ENCODE data around the gene RNF8.
A peak's percentile ranks its signal among the peaks of the same experiment; 100 is the strongest.

Gene RNF8

GRCh38 chr6:37353761-37354525, at the start of gene RNF8:
TSS of gene RNF8 (plus strand) at chr6:37353983. CDS start at chr6:37354165, 182 bp downstream.
- peak; percentile 83 for DNase-seq
- H3K27ac ChIP-seq (ENCODE audit: low read length): no peak within 1 kb of the TSS
- TF ChIP-seq EZH2 (optimal IDR thresholded peaks at IDR 0.05; ENCODE audit: low read depth, low read length) (no peak), CTCF (IDR thresholded peaks at IDR 0.05; ENCODE audit: low read length) (no peak), EZH2phosphoT487 (IDR thresholded peaks at IDR 0.05; ENCODE audit: low read length) (no peak)

GRCh38 chr6:37304766-37305165, 49.0 kb upstream of the RNF8 start:
- H3K4me1 ChIP-seq (ENCODE audit: low read length): peaks cover 44% of the 10 kb centered on the region

More at GRCh38 chr6:37353761-37354525, at the start of gene RNF8:
- Histone ChIP-seq H3F3A (ENCODE audit: insufficient read depth, low read length) (no peaks in the 10 kb centered on the region), H2AFZ (ENCODE audit: low read length) (peak within 1 kb of the TSS; percentile 98), H3K36me3 (replicated peaks; ENCODE audit: insufficient read depth, low read length) (no peaks in the 10 kb centered on the region), H4K20me1 (ENCODE audit: insufficient read depth, low read length) (no peaks in the 10 kb centered on the region), H3K4me2 (ENCODE audit: low read depth, low read length) (peak within 1 kb of the TSS; percentile 93), H3K79me2 (ENCODE audit: low read length) (peaks cover 46% of the 10 kb centered on the region), H3K9ac (ENCODE audit: low read length) (peak within 1 kb of the TSS; percentile 76), H3K9me2 (replicated peaks; ENCODE audit: insufficient read depth, low read length) (no peaks in the 10 kb centered on the region), H3K4me3 (ENCODE audit: low read length) (peak within 1 kb of the TSS; percentile 93), H3K9me3 (replicated peaks; ENCODE audit: insufficient read depth, low read length) (no peaks in the 10 kb centered on the region), H3K4me1 (ENCODE audit: low read length) (no peaks in the 10 kb centered on the region), H3K27me3 (replicated peaks; ENCODE audit: insufficient read depth, low read length) (no peaks in the 10 kb centered on the region)

GRCh38 chr6:37305841-37306425, 47.9 kb upstream of the RNF8 start:
- Histone ChIP-seq H3K9me3 (replicated peaks; ENCODE audit: insufficient read depth, low read length) (no peaks in the 10 kb centered on the region), H3K9me2 (replicated peaks; ENCODE audit: insufficient read depth, low read length) (no peaks in the 10 kb centered on the region), H3F3A (ENCODE audit: insufficient read depth, low read length) (peaks cover 13% of the 10 kb centered on the region), H3K4me3 (ENCODE audit: low read length) (no peak overlapping the region), H3K27me3 (replicated peaks; ENCODE audit: insufficient read depth, low read length) (no peaks in the 10 kb centered on the region), H3K9ac (ENCODE audit: low read length) (peak overlapping the region; percentile 27; the same call in 1 of the 2 replicates), H4K20me1 (ENCODE audit: insufficient read depth, low read length) (no peaks in the 10 kb centered on the region), H3K36me3 (replicated peaks; ENCODE audit: insufficient read depth, low read length) (no peaks in the 10 kb centered on the region), H2AFZ (ENCODE audit: low read length) (no peak overlapping the region), H3K4me2 (ENCODE audit: low read depth, low read length) (peak overlapping the region; percentile 42), H3K4me1 (ENCODE audit: low read length) (peaks cover 46% of the 10 kb centered on the region), H3K27ac (ENCODE audit: low read length) (peak overlapping the region; percentile 84), H3K79me2 (ENCODE audit: low read length) (no peaks in the 10 kb centered on the region)
- DNase-seq: peak; percentile 58
- TF ChIP-seq CTCF (IDR thresholded peaks at IDR 0.05; ENCODE audit: low read length) (no peak), EZH2phosphoT487 (IDR thresholded peaks at IDR 0.05; ENCODE audit: low read length) (no peak), EZH2 (optimal IDR thresholded peaks at IDR 0.05; ENCODE audit: low read depth, low read length) (no peak)

More at GRCh38 chr6:37304766-37305165, 49.0 kb upstream of the RNF8 start:
- TF ChIP-seq CTCF (IDR thresholded peaks at IDR 0.05; ENCODE audit: low read length): no peak
- no peak for TF ChIP-seq EZH2 (optimal IDR thresholded peaks at IDR 0.05; ENCODE audit: low read depth, low read length)
- no peak for TF ChIP-seq EZH2phosphoT487 (IDR thresholded peaks at IDR 0.05; ENCODE audit: low read length)
- DNase-seq: no peak
- no peak overlapping the region for H3K4me2 ChIP-seq (ENCODE audit: low read depth, low read length)
- no peaks in the 10 kb centered on the region for H3K79me2 ChIP-seq (ENCODE audit: low read length)
- H3K27me3 ChIP-seq (replicated peaks; ENCODE audit: insufficient read depth, low read length): no peaks in the 10 kb centered on the region
- H3F3A ChIP-seq (ENCODE audit: insufficient read depth, low read length): peaks cover 13% of the 10 kb centered on the region
- H3K9ac ChIP-seq (ENCODE audit: low read length): no peak overlapping the region
- no peaks in the 10 kb centered on the region for H3K9me3 ChIP-seq (replicated peaks; ENCODE audit: insufficient read depth, low read length)
- no peaks in the 10 kb centered on the region for H4K20me1 ChIP-seq (ENCODE audit: insufficient read depth, low read length)
- no peak overlapping the region for H2AFZ ChIP-seq (ENCODE audit: low read length)
- H3K9me2 ChIP-seq (replicated peaks; ENCODE audit: insufficient read depth, low read length): no peaks in the 10 kb centered on the region
- no peak overlapping the region for H3K27ac ChIP-seq (ENCODE audit: low read length)
- H3K4me3 ChIP-seq (ENCODE audit: low read length): no peak overlapping the region
- H3K36me3 ChIP-seq (replicated peaks; ENCODE audit: insufficient read depth, low read length): no peaks in the 10 kb centered on the region
